T-helper 22 cell (primary cell): ENCODE results near the gene PSMB9.
"Not testable (repeated sequence)": the region's sequence is repeated elsewhere in the genome, so short reads cannot be mapped to it uniquely, and the experiment has no call there.

Source experiments
- DNase-seq: peaks from one replicate; pipeline ENCODE4 v3.0.0-alpha.2; 2020; ENCODE audit warnings: low read depth

The PSMB9 gene

DNA sequence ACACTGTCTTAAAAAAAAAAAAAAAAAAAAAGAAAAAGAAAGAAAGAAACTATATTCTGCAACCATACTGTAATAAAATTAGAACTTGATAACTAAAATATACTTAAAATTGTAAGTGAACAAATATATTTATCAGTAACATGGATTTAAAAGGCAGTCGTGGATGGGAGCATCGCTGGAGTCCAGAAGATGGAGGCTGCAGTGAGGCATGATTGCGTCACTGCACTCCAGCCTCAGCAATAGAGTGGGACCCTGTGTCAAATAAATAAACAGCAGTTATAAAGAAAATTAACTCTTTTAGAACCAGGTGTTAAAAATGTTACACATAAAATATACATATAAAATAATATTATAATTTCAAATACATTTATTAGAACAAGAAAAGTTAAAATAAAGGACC, 8.7 kb downstream of the PSMB9 start:
- DNase-seq = no peak

GRCh38 chr6:32865724-32866443, 11.9 kb downstream of the PSMB9 start:
- DNase-seq = no peak

- DNase-seq = no peak
Measured at GRCh38 chr6:32867022-32867477, 13.1 kb downstream of the PSMB9 start.

- DNase-seq = no peak
Measured at GRCh38 chr6:32867554-32868256, 13.7 kb downstream of the PSMB9 start.

DNA sequence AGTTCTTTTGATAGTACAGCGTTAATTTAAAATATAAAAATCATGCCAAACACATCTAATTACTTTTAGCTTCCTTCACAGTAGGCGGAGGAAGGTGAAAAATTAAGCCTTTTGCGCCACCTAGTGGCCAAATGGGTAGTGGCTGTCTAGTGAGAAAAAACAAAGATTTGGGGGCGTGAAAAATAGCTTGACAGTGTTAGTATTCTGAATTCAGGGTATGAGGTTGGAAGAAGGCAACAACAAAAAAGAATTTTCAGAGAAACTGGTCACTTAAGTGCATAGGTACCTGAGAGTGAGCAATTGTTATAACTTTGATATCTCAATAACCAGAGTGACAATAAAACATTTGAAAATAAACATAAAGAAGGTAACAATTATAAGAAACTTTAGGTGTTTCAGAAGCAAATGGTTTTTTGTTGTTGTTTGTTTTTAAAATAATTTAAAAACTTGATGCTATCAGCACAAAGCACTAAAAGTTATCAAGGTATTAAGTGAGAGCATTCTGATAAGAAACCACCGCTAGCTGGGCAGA, 14.3 kb downstream of the PSMB9 start:
- DNase-seq = peak; percentile 61

GRCh38 chr6:32873947-32874346, 20.0 kb downstream of the PSMB9 start:
- DNase-seq = not testable (repeated sequence)

GRCh38 chr6:32876603-32877002, 22.6 kb downstream of the PSMB9 start:
- DNase-seq = no peak

- DNase-seq = no peak
Measured at GRCh38 chr6:32879691-32880090, 25.7 kb downstream of the PSMB9 start.

- DNase-seq = not testable (repeated sequence)
Measured at GRCh38 chr6:32880962-32881361, 27.0 kb downstream of the PSMB9 start.

DNA sequence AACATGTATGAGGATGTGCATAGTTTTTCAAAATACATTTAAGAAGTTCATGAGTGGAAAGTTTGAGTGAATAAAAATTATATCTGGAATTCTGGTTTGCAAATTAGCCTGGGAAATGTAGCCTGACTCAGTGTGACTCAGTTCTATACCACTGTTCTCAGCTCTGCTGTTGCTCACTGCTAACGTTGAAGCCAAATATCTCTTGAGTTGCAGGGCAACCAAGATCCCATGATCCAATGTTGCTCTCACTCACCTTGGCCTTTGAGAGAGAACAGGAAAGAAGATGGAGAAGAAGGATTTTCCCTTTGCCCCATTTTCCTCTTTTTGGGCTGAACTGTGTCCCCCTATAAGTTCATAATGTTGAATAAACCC, 28.9 kb downstream of the PSMB9 start:
- no peak for DNase-seq

DNA sequence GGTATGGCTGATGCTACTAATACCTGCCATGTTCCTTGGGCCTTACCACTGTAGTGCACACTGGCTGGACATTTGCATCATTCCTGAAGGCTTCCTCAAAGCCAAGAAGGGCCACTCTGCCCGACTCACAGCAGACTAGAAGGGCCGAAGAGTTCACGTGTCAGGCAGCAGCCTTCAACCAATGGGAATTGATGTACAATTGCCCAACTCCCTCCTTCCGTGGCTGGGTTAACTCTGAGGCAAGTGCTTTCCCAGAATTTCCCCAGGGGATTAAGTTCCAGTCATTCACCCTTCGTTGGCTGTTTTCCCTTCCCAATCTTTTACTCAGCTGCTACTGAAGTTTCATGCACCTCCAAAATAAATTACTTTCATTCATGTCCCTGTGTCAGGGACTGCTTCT, 29.8 kb downstream of the PSMB9 start:
- no peak for DNase-seq

DNA sequence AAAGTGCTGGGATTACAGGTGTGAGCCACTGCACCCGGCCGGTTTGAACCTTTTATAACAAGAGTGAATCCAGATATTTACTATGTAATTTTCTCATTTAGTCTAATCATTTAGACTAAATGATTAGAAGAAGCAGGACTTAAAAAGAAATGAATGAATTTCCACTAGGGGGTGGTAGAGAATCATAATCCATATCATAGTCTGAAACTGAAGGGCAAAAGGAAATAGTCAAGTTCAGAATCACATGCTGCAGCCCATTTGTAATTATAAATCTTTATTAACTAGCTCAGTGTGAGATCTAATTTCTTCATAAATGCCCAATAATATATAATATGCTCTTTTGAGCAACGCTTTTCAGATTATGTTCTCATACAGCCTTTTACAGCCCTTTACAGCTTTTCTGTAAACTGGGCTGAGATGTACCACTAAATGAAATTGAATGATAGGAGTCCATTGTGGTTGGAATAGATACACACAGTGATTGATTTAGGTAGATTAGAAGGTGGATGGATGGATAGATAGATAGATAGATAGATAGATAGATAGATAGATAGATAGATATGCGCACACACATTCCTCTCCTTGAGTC, 31.8 kb downstream of the PSMB9 start:
- DNase-seq = no peak

DNA sequence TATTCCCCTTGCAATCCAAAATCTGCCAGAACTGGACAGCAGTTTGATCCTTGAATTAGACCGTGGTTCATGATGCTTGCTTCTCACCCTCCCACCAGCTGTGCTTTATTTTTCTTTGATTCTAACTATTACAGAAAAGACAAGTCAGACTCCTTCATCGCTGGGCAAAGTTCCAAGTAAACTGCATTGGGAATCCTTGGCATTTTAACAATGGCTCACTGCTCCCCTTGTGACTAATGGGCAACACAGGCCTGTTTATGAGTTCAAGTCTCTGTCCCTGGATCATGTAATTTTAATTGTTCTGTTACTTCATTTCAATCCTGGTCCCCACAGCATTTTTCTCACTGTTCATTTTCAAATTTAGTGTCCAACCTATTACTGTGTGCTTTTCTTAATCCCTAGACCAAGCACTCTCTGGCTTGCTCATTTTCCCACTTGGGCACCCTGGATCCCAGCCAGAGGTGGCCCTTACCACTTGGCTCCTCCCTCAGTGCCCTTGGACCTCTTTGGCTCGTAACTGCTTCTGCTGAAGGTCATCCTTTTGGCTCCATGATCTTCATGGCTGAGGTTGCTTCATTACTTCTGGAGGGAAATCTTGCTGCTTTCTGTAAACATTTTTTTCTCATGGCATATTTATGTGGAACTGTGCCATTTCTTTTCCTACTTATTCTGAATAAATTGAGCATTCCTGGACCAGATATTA, 32.8 kb downstream of the PSMB9 start:
- DNase-seq = no peak

DNA sequence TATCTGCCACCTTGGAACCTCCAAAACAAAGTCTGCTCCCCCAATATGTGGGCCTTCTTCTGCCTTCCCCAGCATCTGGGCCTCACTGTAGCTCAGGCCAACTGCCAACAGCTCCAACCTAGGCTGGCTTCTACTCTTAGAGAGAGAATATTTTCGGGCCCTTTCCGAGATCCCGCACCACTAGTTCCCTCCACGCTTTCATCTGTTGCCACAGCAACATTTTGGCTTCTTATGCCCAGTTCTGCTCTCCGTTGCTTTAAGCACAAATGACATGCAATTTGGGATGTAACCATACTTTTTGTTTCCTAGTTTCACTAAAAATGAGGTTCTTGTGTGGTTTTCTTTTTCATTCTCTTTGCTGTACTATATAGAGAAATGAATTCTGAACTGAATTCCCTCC, 33.6 kb downstream of the PSMB9 start:
- no peak for DNase-seq

GRCh38 chr6:32888576-32888975, 34.6 kb downstream of the PSMB9 start:
- no peak for DNase-seq

DNA sequence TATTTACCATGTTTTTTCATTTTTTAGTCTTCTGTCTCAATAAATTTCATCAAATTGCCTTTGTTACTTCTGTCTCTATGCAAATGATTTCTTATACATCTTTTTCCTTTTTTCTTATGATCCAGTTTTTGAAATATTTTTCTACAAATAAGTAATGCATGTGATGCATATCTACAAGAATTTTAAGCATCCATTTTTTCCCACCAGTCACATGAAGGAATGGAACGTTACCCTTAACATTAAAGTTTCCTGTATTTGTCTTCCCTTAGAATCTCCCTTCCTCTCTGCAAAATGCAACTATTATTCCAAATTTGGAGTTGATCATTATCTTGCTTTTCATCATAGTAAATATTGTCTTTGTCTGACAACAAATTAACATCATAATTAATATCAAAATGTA, 35.5 kb downstream of the PSMB9 start:
- DNase-seq = no peak

DNA sequence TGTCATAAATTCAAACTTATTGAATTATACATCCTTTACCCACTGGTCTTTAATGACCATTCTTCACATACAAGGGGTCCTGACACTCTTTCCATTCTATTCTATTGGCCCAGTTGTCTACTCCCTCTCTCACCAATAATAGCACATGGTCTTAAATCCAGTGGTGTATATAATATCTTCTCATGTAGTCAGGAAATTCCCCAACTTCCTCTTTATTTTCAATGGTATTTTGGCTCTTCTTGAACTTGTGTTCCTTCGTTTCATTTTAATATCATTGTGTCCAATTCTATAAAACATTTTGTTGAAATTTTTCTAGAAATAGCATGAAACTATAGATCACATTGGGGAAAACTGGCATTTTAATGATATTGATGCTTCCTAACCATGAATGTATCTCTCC, 36.8 kb downstream of the PSMB9 start:
- DNase-seq = no peak

- peak; percentile 86 for DNase-seq
Measured at GRCh38 chr6:32894085-32895005, 40.4 kb downstream of the PSMB9 start.

- DNase-seq = no peak
Measured at GRCh38 chr6:32895006-32895345, 41.0 kb downstream of the PSMB9 start.

GRCh38 chr6:32903952-32904351, 50.0 kb downstream of the PSMB9 start:
- no peak for DNase-seq

DNA sequence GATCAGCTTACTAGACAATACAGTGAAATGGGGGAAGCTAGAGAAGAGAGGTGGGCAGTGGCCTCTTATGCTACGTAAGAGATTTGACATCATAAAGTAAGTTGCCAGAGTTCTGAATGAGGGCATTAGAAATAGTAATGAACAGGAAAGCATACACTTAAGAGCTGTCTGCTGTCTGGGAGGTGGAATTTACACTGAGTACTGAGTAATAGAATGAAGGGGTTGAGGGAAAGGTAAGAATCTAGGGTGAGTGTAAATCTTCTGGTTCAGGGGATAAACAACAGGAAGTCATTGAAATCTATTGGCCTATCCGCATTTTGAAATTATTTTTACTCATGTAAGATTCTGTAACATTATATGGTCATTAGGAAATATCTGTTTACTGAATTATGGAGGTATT, 51.1 kb downstream of the PSMB9 start:
- DNase-seq = no peak

DNA sequence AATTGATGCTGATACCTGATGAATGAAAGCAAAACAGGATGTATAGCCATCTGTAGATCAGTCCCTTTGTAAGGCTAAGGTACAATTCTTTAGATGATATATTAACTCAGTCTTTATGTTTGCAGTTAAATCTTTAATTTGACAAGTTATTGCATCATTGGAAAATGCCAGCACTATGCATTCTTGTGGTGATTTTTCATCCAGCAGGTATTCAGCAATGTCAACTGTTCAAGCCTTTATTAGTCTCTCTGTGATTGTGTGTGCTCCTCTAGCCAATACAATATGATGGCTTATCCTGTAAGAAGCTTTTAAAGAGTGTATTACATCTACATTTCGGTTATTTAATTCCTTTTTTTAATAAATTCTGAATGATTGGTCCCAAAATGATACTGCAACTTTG, 52.5 kb downstream of the PSMB9 start:
- DNase-seq = no peak
